AG08395 (cell line): ENCODE results near the gene TSPAN17.
"Not testable (repeated sequence)": the region's sequence is repeated elsewhere in the genome, so short reads cannot be mapped to it uniquely, and the experiment has no call there.

Experiments used
- DNase-seq: peaks from one replicate; pipeline ENCODE4 v3.0.0; 2012; ENCODE audit warnings: mixed read lengths, low spot score

The TSPAN17 gene, protein sequence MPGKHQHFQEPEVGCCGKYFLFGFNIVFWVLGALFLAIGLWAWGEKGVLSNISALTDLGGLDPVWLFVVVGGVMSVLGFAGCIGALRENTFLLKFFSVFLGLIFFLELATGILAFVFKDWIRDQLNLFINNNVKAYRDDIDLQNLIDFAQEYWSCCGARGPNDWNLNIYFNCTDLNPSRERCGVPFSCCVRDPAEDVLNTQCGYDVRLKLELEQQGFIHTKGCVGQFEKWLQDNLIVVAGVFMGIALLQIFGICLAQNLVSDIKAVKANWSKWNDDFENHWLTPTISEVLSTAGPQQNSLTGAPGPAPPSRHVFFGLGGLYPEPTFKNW

DNA sequence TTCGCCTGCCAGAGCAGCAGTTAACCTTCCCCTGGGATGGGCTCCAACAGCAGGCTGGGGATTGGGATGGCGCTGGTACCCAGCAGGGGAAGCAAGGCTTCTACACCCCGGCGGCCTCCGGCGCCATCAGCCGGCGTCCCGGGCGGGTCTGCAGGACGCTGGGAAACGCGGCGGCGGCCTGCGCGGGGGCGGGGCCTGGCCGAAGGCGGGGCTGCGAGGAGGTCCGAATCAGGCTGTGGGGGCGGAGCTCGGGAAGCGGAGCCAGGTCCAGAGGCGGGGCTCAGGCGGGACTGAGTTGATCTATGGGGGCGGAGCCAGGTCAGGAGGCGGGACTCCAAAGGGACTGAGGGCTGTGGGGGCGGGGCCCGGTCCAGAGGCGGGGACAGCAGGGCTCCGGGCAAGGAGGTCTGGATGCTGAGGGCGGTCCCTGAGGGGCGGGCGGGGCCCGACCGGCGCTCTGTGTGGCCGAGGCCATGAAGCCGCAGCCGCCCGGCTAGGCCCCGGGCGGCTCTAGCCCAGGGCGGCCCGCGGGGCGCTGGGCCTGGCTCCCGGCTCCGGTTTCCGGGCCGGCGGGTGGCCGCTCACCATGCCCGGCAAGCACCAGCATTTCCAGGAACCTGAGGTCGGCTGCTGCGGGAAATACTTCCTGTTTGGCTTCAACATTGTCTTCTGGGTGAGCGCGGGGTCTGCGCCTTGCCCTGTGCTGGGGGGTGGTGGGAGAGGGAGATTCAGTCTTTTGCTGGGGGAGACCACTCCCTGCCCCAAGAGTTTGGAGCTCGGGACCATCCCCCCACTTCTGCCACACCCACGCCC, at the start of gene TSPAN17:
TSPAN17 (plus strand) TSS at position 455 of the 813 bp plus-strand sequence; CDS start at position 587, 132 bp downstream.
- DNase-seq = peak; percentile 100

DNA sequence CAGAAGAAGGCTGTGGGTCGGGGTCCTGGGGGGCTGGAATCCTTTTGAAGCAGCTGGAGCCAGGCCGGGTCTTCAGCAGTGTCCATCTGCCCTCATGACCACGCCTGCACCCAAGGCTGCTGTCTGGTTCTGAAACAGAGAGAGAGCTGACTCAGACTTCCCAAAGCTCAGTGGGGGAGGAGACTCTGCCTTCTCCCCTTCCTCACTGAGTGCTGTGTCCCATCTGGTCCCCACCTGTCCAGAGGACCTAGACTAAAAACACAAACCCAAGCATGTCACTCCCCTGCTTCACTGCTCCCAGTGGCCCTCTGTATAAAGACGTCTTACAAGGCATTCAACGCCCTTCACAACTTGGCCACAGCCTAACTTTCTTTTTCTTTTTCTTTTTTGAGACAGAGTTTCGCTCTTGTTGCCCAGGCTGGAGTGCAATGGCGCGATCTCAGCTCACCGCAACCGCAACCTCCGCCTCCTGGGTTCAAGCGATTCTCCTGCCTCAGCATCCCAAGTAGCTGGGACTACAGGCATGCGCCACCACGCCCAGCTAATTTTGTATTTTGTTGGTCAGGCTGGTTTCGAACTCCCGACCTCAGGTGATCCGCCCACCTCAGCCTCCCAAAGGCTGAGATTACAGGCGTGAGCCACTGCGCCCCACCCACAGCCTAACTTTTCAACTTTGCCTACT, 47.4 kb upstream of the TSPAN17 start:
- not testable (repeated sequence) for DNase-seq

DNA sequence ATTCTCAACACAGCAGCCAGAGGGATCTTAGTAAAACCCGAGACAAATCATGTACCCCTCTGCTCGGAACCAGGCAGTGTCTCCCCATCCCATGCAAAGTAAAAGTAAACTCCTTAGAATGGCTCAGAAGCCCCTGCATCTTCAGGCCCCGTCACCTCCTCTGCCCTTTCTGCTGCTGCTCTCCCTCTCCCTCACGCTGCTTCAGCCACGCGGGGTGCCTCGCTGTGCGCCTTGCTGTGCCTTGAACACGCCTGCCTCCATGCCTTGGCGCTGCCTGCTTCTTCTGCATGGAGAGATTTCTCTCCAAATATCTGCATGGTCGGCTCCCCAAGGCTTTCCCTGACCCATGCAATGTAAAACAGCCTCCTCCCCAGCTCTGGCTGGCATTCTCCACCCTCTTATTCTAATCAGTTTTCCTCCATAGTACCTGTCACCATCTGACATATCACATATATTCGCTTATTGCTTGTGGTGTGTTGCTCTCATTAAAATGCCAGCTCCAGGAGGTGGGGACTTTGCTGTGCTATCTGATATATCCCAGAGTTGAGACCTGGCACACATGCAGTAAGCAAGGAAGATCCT, 45.3 kb upstream of the TSPAN17 start:
- DNase-seq = no peak

DNA sequence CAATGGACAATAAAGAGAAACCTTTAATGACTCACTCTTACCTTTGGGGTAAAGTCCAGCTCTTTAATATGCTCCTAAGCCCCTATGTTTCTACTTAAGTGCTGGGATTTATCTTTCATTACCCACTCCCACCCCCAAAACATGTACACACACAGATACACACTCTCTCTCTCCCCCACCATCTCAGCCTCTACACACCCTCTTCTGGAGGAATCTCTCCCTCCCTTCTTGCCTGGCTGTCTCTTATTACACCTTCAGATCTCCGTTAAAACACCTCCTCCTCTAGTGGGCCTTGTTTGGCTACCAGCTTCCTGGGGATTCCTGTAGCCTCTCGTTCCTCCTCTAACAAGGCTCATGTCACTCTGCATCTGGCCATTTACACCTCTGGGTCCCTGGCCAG, 44.2 kb upstream of the TSPAN17 start:
- DNase-seq = no peak

DNA sequence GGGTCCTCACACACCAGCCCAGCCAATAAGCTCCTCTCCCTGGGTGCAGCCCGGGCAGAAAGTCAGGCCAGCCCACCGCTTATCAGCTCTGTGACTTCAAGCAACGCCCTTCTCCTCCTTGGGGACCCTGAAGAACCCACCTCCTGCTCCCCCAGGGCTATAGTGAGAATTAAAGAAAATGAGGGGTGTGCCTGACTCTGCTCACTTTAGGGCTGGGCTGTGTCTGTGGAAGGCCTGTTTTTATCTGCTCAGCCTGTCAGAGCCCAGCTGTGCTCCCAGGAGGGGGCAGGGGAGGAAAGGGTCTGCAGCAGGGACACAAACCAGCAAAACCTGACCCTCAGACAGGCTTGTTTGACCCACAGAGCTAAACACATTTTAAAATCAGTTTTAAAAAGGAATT, 41.3 kb upstream of the TSPAN17 start:
- DNase-seq = no peak

DNA sequence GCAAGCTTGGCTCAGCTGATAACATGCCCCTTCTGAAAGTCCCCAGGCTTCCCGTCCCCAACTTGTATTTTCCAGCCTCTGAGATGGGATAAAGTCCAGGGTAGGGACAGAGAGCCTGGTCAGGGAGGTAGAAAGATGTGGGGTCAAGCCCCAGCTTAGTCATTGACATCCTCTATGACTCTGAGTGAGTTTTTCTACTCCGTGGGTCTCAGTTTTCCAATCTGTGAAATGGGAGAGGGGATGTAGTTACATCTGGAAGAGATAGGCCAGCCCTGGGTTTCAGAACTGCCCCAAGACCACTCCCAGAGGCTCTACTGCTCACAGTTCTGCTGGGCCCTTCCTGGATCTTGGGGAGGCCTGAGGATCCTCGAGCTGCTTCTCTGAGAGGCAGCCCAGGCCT, 40.4 kb upstream of the TSPAN17 start:
- DNase-seq = no peak

DNA sequence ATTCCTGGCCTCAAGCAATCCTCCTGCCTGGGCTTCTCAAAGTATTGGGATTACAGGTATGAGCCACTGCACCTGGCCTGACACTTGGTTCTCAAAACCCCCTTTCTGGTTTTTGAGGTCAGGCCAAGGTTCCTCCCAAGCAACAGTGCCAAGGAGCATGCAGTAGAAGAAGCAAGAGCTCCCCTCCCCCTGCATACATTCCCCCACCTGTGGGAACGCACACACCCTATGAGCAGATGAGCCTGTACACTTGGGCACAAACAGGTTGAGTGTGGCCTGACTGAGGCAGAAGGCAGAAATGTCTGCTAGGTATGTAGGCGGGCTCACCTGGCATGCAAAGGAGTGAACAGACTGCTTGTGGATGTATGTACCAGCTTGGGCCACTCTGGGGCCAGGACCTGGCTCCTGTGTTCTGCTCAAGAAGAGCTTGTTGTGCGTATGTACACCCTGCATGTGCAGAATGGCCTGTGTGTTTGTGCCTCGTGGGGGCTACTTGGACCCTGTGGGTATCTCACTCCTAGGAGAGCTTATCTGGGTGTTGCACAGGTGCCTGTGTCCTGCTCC, 39.1 kb upstream of the TSPAN17 start:
- DNase-seq = no peak

DNA sequence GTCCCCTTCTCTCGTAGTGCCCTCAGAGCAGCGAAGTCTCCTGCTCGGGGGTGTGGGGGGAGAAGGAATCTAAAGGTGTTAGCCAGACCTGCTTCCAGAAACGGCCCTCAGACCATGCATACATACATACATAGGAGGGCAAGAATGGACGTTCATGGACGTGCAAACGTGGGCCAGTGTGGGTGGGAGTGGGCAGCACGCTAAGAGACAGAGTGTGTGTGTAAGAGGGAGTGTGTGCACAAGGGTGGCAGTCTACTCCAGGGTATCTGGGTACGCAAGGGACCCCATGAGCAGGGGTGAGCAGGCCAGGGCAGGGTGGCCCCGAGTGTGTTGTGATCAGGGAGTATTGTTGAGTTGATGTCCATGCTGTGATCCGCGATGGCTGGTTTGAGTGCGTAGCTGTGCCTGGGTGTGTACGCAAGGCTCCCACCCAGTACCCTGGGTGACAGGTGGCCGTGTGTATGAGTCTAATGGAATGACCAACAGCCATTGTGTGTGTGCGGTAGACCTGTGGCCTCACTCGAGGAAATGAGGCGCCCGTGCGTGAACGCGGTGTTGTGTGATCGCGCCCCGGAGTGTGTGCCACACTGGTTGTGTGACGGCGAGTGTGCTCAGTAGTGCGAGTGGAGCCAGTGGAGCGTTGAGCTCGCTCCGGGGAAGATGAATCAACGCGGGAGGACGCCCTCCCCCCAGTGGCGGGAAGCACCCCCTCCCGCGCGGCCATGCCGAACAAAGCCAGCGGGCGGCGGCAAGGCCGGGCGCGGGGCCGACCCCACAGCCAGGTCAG, 38.2 kb upstream of the TSPAN17 start:
- no peak for DNase-seq

DNA sequence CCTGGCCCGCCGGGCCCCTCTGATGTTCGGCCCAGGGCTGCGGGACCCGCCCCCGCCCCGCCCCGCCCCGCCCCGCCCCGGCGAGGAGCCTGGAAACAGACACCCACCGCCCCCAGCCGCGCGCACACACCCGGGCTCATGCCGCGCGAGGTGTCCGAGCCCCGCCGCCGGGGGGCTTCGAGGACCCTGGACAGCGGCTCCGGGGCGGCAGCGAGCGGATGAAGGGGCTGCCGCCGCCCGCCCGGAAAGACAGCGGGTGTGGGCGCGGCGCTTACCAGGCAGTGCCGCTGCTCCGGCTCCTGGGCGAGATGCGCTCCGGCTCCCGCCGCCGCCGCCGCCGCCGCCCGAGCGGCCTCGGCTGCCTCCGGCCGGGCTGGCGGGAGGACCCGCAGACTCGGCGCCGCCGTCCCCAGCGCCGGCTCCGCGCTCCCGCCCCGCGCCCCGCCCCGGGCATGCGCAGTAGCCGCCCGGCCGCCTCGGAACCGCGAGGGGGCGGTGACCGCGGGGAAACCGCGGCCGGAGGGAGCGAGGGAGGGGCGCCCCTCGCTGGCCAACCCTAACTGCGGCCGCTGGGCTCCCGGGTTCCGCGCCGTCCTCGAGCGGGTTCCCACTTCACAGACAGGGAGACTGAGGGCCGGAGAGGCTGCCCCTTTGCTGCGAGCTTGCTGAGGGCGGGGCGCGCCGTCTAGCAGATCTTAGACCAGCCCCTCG, 37.4 kb upstream of the TSPAN17 start, which contains the start of gene GPRIN1:
GPRIN1 (minus strand) TSS at position 433 of the 711 bp plus-strand sequence. CDS start 10,322 bp downstream, outside the sequence.
- peak; percentile 96 for DNase-seq

DNA sequence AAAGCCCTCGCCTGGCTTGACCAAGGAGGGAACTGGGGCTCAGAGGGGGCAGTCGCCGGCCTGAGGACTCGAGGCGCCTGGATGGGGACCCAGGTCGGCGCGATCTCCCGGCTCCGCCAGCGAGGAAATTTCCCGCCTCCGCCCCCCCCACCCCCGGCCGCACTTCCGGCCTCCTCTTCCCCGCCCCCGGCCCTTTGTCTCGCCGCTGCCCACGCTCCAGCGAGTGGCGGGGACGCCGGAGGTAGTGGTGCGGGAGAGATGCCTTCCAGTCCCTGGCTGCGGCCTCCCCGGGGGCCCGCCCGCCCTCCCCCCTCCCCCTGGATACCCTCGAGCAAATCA, 36.9 kb upstream of the TSPAN17 start:
- DNase-seq = no peak

DNA sequence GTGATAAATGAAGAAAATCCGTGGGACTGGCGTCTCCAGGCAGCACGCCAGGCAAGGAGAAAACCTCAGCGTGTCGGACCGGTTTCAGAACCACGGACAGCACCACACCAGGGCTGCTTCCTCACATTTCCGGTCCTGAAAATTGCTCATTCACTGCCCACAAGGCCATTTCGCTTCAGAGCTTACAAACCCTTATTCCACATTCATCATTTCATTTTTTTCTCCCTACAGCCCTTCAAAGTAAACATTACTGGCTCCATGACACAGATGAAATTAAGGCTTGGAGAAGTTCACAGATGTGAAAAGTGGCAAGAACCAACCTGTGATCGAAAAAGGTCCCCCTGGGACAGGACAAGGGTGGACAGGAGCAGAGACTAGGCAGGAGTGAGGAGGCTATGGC, 35.8 kb upstream of the TSPAN17 start:
- peak; percentile 83 for DNase-seq

DNA sequence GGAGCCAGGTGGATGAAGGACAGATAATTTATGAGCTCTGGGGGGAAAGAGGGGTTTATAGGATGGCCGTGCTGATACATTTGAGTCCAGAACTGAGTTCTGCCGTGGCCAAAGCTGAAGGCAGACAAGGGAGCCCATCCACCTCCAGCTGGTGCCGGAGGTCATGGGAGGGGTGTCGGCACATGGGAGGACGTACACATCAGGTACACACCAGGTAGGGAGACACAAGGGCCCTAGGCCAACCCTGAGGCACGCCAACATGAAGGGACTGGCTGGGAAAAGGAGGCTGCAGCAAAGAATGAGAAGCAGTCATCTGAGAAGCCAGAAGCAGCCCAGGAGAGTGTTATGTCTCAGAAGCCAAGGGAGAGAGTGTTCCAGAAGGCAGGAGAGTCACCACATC, 35.3 kb upstream of the TSPAN17 start:
- no peak for DNase-seq

DNA sequence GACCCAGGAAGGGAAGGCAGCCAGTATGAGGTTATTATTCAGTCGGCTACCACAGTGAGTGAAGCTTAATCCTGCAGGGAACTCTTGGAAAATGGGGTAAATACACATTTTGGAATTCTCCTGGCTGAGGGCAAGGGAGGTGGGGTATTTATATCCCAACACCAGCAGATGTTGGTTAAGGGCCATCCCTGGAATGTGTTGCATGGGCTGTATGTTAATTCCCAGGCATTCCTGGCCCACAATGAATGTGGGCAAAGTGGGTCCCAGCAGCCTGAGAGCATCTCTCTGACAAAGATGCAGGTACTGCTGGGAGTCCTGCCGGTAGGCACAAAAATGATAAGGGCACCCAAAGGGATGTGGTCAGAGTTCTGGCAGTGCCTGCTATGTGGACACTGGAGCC, 34.4 kb upstream of the TSPAN17 start:
- DNase-seq = no peak

DNA sequence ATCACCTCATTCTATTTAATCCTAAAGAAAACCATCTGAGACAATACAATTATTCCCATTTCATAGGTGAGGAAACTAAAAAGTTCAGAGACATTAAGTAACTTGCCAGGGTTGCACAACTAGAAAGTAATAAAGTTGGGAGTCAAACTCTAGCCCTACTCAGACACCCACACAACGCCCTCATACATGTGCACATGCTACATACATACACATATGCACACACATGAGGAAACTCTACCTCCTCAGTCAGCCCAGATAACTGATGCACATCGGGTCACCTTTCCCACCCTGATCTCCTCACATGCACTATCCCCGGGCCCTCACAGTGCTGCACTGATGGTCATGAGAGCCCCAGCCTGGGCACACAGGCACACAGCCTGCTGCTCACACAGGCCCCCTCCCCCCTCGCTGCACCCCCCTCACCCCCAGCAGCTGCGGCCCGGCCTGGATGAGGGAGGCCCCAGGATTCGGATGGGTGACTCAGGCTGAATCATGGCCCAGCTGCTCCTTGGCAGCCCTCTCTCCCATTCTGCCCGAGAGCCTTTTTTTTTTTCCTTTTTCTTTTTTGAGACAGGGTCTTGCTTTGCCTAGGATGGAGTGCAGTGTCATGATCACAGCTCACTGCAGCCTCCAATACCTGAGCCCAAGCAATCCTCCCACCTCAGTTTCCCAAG, 32.3 kb upstream of the TSPAN17 start:
- DNase-seq = peak; percentile 84

DNA sequence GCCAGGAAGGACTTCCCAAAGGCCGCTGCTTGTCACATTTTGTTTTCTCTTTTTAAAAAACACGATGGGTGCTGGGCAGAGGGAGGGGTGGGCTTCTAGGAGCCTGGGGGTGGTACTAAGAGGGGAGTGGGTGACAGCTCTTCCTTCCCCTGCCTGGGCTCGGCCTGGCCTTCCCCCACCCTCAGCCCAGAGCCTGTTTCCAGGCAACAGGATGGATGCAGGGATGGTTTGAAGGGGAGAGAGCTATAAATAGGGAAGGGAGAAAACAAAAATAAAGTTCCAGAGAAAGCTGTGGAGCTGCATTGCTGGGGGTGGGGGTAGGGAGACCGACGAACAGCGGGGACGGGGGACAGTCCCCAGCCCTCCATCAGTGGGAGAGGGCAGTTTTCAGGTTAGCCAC, 30.8 kb upstream of the TSPAN17 start:
- DNase-seq = no peak

DNA sequence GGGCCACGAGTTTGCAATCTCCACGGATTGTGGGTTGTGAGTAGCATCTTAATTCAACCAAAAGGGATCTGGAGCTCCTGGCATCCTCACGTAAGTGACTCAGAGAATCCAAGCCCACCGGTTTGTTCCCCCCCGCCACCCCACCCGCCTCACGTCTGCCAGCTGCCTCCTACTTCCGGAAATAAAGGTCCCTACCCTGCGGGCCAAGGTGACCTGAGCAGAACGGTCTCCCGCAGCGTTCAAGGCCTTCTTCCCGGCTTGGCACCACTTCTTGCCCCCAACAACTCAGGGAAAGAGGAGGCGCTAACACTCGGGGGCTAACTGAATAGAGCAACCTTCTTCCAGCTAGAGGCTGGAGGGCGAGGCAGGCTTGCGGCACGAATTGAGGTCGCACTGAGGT, 28.5 kb upstream of the TSPAN17 start:
- no peak for DNase-seq

DNA sequence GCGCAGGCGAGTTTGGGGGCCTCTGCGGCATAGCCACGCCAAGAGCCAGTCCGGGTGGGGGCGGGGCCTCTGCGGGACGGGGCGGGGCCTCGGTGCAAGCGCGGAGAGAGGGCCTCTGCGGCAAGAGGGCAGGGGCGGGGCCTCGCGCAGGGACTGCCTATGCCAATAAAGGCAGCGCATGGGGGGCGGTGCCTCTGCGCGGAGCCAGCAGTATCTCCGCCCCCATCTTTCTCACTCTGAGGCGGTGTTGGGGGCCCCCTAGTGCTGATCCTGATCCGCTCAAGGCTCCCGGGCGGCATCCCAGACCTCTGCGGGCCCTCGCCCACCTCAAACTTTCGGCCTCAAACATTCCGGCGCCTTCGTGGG, 28.1 kb upstream of the TSPAN17 start:
- DNase-seq = peak; percentile 79

DNA sequence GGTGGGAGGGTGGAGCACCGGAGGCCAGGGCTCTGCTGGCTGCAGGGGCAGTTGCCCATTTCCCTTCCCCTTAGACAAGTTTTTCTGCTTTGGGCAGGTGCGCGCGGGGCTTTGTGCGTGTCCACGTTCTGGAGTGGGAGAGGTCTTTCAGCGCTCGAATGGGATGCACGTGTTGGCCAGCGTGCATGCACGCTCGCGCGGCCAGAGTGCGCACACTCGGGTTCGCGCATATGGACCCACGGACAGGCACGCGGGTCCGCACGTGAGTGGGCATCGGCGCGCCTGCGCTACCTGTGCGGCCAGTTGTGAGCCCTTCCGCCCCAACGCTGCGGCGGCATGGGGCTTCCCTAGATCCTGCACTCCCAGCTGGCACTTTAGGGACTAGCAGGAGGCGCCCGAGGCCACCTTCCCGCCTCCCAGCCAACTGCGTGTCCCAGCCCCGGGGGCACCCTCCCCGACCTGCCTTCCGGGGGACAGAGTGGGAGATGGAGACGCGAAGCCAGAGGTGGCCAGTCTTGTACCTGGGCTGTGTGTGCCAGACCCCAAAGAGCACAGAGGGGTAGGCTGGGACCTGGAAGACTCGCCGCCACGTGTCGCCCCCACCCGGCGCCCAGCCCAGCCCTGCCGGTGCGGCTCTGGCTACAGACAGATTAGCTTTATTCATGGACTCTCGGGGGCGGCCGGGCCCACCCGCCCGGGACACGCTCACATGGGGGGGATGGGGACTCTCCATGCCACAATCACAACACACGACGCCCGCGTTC, 27.5 kb upstream of the TSPAN17 start:
- DNase-seq = no peak

DNA sequence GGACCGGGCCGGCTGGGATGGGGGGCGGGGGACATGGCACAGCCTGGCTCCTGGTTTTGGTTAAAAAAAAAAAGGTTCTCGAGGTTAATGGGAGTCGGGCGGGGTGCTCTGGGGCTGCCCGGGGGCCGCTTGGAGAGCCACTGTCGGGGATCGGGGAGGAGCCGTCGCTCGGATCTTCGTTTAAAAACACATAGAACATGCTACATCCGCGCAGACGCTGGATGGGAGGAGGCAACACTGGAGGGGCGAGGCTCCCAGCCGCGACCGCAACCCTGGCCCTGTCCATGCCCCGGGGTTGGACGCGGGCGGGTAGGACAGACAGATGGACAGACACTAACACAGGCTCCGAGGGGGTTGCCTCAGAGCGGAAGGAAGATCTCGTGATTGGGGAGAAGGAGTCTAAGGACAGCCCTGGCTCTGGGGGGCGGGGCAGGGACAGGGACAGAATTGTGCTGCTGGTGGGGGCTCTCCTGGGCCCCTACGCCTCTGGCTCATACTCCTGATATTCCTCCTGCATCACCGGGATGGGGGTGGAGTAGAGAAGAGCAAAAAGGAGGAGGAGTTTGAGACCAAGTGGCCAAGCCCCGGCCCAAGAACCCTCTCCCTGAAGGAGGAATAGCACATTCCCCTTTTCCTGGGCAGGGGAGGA, 26.8 kb upstream of the TSPAN17 start:
- no peak for DNase-seq
